HG03520 (cell line): ENCODE measurements around the gene FBLIM1.

Experiments
- ATAC-seq: cut with Tn5 transposase; IDR thresholded peaks from one replicate; pipeline ENCODE4 v1.9.1; 2021; ENCODE audit warnings: mild to moderate bottlenecking, moderate library complexity; ENCODE audit not compliant: unreplicated experiment

FBLIM1 gene

DNA sequence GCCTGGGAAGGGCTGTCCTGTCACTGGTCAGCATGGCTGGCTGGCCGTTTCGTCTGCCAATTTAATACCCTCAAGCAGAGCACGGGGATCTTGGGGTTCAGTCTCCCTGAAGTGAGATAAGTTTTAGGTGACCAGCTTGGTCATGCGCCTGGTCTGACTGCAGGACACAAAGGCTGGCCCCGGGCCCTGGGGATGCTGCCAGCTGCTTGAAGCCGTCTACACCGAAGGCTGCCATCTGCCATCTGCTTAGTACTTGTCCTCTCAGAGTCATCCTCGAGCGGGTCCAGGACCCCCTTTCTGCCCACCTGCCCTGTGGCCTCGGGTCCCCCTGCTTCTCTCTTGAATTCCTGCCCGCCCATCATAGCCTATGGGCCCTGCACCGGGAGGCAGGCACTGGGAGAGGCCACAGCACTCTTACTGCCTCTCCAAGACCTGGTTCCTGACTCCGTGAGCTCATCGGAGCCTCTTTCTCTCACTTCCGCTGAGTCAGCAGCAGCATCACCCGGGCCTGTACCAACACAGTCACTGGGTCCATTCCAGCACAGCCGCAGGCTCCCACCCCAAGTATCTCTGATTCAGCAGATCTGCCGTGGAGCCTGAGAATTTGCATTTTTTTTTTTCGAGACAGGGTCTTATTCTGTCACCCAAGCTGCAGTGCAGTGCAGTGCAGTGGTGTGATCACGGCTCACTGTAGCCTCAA lies 7.0 kb downstream of the FBLIM1 start:
- ATAC-seq = no peak

DNA sequence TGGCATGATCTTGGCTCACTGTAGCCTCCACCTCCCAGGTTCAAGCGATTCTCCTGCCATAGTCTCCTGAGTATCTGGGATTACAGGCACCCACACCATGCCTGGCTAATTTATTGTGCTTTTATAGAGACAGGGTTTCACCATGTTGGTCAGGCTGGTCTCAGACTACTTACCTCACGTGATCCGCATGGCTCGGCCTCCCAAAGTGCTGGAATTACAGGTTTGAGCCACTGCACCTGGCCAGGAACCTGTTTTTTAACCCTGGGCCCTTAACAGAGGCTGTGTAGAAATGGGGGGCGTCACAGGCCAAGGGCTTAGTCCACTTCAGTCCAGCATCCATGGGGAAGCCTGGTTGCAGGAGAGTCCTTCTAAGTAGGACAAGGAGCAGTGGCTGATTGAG lies 9.3 kb downstream of the FBLIM1 start:
- no peak for ATAC-seq

DNA sequence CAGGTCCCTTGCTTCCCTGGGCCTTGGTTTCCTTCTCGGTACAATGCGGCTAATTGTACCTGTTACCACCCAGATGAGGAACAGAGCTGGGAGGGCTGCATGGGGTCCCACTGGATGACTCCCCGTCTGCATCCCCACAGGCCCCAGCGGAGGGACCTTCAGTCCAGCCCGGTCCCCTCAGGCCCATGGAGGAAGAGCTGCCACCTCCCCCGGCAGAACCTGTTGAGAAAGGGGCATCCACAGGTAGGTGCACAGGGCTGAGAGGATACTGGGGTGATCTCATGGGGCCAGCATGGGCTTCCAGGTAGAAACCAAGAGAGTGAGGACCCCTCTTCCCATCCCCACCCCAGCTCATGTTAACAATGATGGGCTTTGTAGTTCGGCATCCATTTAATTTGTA lies 9.8 kb downstream of the FBLIM1 start:
- no peak for ATAC-seq

DNA sequence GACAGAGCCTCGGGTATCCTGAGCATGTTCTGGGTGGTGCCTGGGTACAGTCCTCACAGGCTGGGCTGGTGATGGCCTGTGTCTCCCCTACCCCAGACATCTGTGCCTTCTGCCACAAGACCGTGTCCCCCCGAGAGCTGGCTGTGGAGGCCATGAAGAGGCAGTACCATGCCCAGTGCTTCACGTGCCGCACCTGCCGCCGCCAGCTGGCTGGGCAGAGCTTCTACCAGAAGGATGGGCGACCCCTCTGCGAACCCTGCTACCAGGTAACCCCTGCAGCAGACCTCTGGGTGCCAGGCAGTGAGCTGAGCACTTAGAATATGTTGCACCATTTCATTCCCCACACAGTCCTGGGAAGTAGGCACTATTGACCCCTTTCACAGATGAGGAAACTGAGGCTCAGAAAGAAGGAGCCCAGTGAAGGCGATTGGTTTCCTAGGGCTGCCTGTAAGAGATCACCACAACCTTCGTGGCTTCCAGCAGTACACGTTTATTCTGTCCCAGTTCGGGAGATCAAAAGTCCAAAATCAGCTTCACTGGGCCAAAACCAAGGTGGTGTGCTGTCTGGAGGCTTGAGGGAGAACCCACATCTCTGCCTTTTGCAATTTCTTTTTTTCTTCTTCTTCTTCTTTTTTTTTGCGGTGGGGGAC lies 11.8 kb downstream of the FBLIM1 start:
- ATAC-seq = no peak

DNA sequence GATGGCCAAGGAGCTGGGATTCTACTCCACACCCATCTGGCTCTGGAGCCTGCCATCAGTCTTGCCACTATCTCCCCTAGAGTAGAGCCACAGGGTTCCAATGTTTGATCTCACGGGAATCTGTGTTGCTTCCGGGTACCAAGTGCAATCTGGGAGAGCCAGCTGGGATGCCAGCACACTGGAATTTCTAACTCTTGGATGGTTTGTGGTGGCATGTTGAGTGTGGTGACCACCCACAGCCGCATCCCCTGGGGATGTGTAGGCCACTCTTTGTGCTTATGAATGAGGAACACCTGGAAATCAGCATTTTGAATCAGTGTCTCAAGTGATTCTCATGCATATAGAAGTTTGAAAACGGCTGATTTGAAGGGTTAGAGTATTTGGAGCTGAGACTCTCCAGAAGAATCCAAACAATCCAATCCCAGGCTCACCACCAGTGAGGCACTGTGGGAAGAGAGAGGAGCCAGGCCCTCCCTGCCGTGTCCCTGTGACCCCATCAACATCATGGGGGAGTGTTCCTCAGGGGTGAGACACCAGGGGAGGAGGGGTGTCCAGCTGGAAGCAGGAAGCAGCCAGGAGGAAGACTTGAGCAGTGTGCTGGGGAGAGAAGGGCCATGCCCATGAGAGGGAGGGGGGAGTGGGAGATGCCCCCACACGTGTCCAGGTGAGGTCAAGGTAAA lies 13.4 kb downstream of the FBLIM1 start:
- ATAC-seq = no peak

DNA sequence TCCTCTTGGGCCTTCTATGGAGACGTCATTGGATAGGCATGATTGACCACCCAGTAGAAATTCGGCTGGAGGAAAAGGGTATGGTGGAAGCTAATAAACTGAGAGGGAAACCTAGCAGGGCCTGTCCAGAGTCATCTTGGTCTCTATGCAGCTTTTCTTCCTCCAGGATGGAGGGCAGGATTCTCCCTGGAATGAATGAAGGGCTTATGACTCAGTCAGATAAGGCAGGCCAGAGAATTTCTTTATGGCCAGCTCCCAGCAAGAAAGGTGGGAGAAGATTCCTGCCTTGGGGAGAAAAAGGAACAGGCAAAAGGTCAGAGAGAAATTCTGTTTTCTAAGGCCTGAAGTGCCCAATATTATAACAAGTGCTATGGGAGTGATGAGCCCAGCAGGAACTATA lies 17.1 kb downstream of the FBLIM1 start:
- no peak for ATAC-seq

DNA sequence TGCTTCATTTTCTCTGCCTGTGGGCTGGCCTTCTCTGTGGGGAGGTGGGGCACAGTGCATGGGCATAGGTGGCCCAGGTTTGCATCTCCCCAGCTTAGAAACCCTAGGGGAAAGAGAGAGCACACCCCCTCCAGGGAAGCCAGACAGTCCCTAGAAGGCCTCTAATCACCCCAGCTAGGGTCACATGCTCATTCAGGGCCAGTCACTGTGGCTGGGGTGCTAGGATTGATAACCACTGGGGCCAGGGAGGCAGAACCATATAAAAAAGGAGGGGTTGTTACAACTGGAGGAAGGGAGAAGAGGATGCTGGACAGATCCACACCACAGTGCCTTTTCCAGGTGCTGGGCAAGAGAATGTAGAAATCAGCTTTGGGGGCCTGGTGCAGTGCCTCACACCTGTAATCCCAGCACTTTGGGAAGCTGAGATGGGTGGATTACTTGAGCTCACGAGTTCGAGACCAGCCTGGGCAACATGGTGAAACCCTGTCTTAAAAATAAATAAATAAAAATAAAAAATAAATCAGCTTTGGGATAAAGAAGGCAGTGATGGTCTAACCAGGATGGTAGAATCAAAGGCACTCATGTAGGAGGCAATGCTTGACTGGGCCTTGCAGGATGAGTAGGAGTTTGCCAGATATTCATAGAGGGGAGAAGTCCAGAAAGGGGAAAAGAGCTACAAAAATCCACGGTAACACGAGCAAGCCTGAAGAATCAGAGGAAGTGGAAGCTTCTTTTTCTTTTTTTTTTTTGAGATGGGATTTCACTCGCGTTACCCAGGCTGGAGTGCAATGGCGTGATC lies 19.5 kb downstream of the FBLIM1 start:
- ATAC-seq = no peak

DNA sequence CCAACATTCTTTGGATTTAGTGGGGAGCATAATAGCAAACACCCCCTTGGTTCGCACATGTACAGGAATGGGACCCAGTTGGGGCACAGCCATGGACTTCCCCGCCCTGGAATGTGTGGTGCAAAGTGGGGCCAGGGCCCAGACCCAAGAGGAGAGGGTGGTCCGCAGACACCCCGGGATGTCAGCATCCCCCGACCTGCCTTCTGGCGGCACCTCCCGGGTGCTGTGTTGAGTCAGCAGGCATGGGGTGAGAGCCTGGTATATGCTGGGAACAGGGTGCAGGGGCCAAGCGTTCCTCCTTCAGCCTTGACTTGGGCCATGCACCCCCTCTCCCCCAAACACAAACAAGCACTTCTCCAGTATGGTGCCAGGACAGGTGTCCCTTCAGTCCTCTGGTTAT lies 27.1 kb downstream of the FBLIM1 start:
- ATAC-seq = no peak

DNA sequence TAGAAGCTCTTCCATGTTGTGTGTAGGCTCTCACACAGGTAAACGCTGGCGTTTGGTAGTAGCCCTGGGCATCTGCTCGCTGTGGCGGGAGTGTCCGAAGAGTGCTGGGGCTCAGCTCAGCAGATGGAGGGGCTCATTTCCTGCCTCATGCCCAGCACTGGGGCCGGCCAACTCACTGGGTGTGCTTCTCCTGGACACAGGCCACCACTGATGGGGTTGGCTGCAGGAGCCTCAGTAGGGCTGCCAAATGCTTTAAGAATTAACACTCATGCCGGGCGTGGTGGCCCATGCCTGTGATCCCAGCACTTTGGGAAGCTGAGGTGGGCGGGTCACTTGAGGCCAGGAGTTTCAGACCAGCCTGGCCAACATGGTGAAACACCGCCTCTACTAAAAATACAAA lies 28.0 kb downstream of the FBLIM1 start:
- ATAC-seq = no peak

DNA sequence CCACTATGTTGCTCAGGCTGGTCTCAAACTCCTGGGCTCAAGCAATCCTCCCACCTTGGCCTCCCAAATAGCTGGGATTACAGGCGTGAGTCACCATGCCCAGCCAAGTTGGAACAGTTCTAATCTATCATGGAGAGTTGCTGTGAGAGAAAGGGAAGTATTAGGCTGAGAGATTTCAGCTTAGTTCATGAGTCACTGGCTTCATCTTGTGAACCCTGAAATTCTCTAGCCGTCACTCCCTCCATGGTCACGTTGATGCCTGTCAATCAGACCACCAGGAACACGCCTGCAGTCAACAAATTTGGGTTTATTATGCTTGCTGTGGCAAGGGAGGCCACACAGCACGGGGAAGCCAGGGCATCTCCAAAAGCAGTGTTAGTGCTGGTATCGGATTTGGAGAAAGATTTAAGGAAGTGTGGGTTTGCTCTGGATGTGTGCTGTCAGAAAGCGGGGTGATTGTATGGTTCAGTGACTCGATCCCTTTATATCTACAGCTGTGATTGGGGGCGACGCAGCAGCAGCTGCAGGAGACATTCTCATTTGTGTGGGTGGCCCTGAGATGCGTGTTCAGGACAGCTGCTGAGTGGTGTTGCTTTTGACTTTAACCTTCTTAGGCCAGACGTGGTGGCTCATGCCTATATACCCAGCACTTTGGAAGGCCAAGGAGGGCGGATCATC lies 30.2 kb downstream of the FBLIM1 start:
- ATAC-seq = no peak

DNA sequence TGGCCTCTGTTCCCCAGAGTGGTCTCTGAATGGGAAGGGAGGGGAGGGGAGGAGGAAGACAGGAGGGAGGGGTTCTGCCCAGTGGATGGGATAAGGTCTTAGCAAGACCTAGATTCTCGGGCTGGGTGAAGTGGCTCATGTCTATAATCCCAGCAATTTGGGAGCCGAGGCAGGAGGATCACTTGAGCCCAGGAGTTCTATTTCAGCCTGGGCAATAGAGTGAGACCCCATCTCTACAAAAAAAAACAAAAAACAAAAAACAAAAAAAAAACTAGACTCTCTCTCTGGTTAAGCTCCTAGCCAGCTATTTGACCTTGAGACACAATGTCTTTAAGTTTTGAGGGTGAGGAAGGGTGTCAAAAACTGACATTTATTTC lies 37.5 kb downstream of the FBLIM1 start:
- ATAC-seq = no peak

DNA sequence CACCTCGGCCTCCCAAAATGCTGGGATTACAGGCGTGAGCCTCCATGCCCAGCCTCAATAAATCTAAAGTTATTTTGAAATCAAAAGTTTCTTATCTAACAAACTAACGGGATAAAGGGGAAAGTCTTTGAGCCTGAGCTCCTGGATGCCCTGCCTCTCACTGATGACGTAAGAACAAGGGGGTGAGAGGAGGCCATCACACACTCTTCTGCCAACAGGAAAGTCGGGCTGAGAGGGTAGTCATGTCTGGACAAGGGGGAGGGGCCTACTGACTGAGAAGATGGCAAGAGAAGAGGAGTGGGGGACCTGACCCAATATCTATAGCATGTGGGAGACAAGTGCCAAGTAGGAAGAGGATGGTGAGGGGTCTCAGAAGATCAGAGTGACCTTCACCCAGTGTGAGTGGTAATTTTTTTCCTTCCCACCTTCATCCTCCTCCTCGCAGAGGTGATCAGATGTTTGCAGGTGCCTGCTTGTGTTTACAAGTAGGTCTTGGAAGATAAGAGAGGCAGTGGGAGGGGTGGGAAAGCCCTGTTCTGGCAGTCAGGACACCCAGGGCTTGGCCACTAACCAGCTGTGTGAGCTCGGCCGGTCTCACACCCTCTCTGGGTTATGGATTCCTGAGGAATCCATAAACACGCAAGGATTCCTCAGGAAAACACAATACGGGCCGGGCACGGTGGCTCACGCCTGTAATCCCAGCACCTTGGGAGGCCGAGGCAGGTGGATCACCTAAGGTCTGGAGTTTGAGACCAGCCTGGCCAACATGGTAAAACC lies 39.2 kb downstream of the FBLIM1 start:
- ATAC-seq = no peak

DNA sequence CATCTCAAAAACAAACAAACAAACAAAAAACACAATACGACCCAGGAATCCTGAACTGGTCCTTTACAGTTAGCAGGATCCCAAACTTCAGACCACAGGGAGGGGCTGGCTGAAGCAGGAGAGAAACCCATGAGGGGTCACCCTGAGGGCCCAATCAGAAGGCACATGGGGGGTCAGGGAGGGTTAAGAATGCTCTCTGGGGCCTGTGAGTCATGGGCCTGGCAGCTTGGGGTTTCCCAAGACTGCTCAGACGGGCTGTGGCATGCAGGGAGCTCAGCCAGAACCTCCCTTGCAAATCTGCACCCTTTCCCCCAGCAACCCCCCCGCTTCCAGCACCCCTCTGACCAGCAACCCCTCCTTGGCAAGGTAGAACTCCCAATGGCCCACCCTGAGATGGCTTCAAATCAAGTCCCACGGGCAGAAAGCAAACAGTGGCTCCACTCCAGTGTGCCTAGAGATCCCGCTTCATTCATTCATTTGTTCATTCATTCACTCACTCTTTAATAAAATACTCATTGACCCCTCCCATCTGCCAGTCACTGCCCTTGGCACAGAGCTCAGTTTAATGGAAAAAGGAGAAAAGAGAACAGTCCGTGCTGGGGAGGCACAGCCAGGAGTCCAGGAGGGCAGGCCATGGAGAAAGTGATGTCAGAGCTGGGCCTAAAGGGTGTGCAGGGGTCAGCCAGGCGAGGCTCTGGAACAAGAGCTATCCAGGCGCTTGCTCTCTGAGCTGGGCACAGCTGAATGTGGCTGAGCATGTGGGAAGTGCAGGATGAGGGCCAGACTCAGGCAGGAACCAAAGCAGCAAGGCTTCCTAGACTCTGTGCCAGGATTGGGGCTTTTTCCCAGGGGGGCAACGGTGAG lies 40.6 kb downstream of the FBLIM1 start:
- no peak for ATAC-seq

DNA sequence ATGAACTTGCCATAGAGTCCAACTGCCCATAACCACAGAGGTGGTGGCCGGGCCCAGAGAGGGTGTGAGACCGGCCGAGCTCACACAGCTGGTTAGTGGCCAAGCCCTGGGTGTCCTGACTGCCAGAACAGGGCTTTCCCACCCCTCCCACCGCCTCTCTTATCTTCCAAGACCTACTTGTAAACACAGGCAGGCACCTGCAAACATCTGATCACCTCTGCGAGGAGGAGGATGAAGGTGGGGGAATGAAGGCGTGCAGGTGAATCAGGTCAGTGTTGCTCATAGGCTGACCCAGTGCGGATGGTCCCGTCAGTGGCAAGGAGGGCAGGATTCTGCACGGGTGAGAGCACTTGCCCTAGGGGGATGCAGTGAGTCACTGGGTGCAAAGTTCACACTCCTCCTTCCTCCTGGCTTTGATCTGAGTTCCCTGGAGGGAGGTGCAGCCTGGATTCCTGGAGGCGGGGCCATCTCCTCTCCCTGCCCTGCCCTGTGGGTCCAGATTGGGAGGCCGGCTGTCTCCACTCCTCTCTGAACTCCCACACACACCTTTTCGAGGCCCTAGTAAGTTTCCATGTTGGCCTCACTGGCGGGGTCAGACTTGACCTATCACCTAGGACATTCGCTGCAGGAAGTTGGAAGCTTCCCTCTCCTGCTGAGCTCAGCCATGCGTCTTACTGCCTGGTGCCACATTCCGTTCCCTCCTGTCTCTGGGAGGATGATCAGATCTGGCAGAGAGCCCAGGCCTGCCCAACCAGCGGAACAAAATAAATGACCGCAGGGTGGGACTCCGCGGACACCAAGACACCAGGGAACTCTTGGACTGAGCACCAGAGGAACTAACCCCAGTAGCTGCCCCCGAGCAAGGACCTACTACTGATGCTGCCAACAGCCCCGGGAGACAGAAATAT lies 41.6 kb downstream of the FBLIM1 start:
- no peak for ATAC-seq

DNA sequence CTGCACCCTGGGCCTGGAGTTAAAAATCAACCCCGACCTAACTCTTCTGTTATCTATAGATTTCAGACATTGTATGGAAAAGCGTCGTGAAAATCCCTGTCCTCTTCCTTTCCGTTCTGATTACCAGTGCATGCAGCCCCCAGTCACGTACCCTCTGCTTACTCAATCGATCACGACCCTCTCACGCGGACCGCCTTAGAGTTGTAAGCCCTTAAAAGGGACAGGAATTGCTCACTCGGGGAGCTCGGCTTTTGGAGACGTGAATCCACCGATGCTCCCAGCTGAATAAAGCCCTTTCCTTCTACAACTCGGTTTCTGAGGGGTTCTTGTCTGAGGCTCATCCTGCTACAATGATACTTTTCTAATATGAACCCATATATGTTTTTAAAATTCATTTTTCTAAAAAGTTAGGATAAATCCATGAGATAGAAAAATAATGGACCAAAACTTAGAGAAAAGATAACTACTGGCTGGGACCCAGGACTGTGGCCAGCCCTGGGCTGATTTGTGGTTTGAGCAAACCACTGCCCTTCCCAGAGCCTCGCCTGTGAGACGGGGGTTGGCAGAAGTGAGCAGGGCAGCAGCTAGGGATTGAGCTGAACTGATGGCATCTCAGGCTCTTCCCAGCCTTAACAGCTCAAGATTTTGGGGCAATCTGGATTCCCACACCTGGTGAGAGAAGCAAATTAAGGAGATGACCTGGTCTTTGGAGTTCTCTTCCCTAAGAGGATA lies 43.8 kb downstream of the FBLIM1 start:
- no peak for ATAC-seq

DNA sequence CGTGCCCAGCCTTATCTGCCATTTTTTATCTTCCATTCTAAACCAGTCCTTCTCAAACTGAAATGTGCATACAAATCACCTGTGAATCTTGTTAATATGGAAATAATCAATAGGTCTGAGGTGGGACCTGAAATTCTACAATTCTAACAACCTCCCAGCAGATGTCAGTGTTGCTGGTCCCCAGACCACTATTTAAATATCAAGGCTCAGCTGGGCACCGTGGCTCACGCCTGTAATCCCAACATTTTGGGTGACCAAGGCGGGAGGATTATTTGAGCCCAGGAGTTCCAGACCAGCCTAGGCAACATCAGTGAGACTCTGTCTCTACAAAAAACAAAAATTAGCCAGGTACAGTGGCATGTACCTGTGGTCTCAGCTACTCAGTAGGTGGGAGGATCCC lies 44.8 kb downstream of the FBLIM1 start:
- ATAC-seq = no peak

DNA sequence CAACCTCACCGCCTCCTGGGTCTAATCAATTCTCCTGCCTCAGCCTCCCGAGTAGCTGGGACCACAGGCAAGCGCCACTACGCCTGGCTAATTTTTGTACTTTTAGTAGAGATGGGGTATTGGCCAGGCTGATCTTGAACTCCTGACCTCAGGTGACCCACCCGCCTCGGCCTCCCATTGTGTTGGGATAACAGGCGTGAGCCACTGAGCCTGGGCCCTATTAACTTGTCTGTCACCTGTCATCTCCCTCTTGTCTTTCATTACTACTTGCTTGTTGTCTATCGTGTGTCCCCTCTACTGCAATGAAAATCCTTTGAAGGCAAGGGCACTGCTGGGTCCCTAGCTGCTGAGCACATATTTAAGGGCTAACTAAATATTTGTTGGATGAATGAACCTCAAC lies 45.5 kb downstream of the FBLIM1 start:
- ATAC-seq = no peak

DNA sequence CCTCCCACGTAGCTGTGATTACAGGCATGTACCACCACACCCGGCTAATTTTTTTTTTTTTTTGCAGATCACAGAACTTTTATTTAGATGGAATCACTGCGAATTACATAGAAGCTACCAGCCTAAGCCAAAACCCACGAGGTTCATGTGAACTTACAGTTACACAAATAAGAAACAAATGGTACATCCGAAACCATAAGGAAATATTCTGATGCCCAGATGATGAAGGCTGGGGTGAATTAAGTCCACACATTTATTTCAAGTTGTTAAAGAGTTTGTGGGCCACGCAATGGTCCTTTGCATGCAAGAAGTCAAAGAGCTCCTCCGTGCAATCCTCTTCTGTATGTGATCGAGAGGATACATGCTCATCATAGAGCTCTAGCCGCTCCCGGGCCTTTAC lies 48.5 kb downstream of the FBLIM1 start:
- ATAC-seq = no peak
